ENCODE data around the gene PLEKHM3. TPM values are rescaled to one million over a fixed set of nuclear protein-coding genes. Genes with fewer than 3 reads are reported as not detected.
A peak's percentile ranks its signal among the peaks of the same experiment; 100 is the strongest.
"Not testable (repeated sequence)": the region's sequence is repeated elsewhere in the genome, so short reads cannot be mapped to it uniquely, and the experiment has no call there.

The PLEKHM3 gene
- total RNA-seq, 2 donors from 2014 or later, result 8.2 to 10.7 TPM

- no peak for ATAC-seq
- intact Hi-C loops (cut with DNase I), result no loop called here
- DNase-seq, result no peak
Observed at GRCh38 chr2:207969249-207969648, 56.1 kb downstream of the PLEKHM3 start.

DNA sequence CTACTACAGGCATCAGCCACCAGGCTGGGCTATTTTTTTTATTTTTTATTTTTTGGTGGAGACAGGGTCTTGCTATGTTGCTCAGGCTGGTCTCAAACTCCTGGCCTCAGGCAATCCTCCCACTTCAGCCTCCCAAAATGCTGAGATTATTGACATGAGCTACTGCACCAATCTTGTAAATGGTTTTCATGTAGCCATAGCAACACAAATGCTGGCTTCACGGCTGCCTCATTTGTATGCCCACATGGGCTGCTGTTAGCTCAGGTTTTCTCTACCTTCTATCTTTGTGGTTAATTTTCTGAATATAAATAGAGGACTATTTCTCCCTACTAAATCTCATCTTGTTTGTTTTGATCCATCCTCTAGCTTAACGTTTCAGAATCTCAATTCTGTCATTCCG lies 58.2 kb downstream of the PLEKHM3 start:
- intact Hi-C loops (cut with DNase I), result no loop called here
- DNase-seq, result no peak
- no peak for ATAC-seq

DNA sequence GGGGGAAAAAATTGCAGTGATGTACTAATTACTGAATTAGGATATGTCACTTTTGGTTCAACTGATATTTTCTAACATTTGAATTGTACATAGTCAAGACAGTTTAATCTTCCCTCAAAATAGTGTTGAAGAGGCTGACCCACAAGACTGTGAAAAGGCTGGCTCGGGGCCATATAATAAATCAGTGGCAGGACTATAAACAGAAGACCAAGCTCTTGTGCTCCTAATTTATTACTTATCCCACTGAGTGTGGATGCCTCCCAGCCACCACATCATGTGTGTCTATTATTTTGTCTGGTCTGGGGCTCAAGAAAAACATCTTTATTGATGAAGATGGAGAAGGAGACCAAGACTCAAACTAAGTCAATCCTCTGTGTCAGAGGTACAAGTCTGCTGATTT lies 64.4 kb downstream of the PLEKHM3 start:
- ATAC-seq (no peak), DNase-seq (no peak)
- intact Hi-C loops (cut with DNase I), result no loop called here

DNA sequence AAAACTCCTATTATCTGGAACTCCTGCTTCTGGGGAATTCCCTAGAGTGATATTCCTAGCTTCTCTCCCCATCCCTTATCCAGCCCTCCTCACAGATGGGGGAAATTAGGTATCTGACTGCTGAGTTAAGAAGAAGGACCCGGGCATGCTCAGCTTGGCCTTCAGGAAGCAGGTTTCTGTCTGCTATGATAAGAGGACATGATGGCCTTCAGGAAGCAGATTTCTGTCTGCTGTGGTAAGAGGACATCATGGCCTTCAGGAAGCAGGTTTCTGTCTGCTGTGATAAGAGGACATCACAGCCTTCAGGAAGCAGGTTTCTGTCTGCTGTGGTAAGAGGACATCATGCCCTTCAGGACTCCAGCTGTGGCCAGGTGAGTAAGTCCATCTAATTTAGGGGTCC lies 65.2 kb downstream of the PLEKHM3 start:
- ATAC-seq (no peak), DNase-seq (no peak)
- intact Hi-C loops (cut with DNase I), result no loop called here

- intact Hi-C loops (cut with DNase I), result no loop called here
- DNase-seq (no peak), ATAC-seq (no peak)
Observed at GRCh38 chr2:207956771-207957170, 68.6 kb downstream of the PLEKHM3 start.

DNA sequence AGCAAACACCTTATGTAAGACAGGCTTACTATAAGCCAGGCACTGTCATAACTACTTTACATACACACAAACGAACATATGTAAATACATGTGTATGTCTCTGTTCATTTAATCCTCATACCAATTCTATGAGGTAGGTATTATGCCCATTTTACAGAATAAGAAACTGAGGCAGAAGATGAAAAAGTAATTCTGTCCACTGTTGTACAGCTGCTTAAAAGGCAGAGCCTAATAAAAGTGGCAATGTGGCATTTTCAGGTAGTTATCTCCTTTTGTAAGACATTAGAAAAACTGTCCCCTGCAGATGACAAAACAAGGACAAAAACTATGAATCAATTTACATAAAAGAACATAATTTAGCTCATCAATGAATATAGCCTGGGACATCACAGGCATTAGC lies 69.9 kb downstream of the PLEKHM3 start:
- intact Hi-C loops (cut with DNase I), result no loop called here
- DNase-seq, result no peak
- ATAC-seq, result no peak

DNA sequence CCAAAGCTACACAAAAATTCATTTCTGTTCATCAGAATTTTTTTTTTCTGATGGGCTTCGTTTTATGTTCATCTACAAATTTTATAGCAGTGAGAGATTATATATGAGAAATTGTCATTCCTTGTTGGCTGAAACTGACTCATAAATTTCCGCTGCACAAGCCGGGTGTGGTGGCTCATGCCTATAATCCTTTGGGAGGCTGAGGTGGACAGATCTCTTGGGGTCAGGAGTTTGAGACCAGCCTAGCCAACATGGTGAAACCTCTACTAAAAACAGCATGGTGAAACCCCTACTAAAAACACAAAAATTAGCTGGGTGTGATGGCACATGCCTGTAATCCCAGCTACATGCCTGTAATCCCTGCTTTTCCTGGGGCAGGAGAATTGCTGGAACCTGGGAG lies 72.0 kb downstream of the PLEKHM3 start:
- DNase-seq (no peak), ATAC-seq (no peak)
- intact Hi-C loops (cut with DNase I), result no loop called here

DNA sequence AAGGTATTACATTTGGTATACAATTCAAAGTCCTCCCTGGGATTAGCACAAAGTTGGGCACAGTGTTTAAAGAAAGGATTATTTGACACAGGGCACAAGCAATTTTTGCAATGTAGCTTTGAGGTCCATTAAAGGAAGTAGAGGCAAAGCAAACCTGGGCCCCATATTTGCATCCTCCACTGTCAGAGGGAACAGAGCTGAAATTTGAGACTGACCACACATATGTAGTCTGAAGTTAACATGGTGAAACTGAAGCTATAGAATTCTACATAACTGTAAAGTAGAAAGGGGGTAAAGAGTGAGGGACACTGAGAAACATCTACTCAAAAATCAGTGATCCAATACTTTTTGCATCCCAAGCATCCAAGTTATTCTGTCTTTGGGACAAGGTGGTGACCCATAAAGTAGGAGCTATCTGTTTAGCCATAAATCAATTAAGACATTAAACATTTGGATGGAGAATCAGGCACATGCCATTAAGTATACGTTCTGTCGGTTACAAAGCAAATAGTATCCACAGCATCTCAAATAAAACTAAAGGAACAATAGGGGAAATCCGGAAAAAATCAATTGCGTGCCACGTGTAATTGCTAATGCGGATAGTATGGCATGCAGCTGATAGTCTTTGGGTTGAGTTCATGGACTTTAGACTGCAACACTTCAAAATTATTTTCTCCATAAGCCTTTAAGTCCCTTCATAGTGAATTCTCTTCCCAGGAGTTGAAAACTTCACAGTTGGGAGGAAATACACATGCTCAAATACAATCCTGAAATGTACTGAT lies 72.6 kb downstream of the PLEKHM3 start:
- intact Hi-C loops (cut with DNase I), result no loop called here
- ATAC-seq (no peak), DNase-seq (no peak)

- DNase-seq, result no peak
- intact Hi-C loops (cut with DNase I), result no loop called here
- no peak for ATAC-seq
Observed at GRCh38 chr2:207951734-207952470, 73.4 kb downstream of the PLEKHM3 start.

DNA sequence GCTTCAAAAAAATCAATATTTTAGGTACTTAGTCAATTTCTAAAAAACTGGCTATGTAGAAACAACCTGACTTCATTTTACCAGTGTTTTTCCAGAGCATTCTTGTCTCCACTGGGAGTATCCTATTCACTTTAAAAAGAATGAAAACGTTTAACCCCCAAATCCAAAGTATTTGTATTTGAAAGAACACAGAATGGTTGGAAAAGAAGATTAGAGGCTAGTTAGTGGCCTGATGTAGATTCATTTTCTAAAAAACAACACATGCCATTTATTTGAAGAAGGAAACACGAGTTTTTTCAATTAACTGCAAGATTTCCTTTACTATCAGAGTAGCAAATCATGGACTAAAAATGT lies 74.6 kb downstream of the PLEKHM3 start:
- ATAC-seq (no peak), DNase-seq (no peak)
- intact Hi-C loops (cut with DNase I), result no loop called here

- ATAC-seq (no peak), DNase-seq (no peak)
- intact Hi-C loops (cut with DNase I), result no loop called here
Observed at GRCh38 chr2:207950063-207950760, 75.1 kb downstream of the PLEKHM3 start.

- intact Hi-C loops (cut with DNase I); ATAC-seq; DNase-seq: not testable (repeated sequence)
Observed at GRCh38 chr2:207949245-207949644, 76.1 kb downstream of the PLEKHM3 start.

- ATAC-seq (no peak), DNase-seq (no peak)
- intact Hi-C loops (cut with DNase I), result no loop called here
Observed at GRCh38 chr2:207944979-207945600, 80.2 kb downstream of the PLEKHM3 start.

DNA sequence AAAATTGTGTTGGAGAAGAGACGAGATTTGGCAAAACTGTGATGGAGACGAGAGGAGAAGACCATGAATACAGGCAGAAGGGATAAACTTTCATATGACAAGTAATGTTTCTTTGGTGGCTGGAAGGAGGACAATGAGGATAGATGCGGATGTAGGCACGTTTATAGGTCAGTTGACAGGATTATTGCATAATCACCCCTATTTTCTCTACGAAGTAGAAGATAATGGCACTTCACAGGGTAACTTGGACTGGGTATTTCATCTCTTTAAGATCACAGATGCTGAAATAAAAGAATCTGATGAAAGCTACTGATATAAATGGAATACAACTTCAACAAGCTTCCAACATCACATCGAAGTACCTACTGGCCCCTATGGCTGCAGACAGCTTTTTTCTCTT lies 81.0 kb downstream of the PLEKHM3 start:
- DNase-seq (no peak), ATAC-seq (no peak)
- intact Hi-C loops (cut with DNase I), result no loop called here

GRCh38 chr2:207939342-207940108 lies 85.8 kb downstream of the PLEKHM3 start:
- no peak for DNase-seq
- intact Hi-C loops (cut with DNase I), result no loop called here
- peak in 1 of 2 donors; percentile 16 for ATAC-seq

- DNase-seq, result no peak
- intact Hi-C loops (cut with DNase I), result no loop called here
- ATAC-seq, result peak; percentile 55 to 69
Observed at GRCh38 chr2:207938886-207939285, 86.4 kb downstream of the PLEKHM3 start.

DNA sequence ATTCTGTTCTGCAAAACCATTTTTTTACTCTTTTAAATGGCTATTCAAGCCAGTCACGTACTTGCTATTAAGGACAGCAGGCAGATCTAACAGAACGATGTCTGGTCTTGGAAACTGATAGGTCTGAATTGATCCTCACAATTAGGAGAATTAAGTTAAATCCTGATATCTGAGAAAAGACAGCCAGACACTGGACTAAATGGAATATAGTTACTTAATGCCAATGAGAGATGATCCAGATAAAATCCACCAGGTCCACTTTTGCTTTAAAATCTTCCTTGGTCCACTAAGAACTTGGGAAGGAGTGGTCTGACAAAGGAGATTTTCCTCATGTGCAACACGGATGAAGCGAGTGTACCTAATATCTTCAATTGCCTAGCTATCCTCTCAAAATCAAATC lies 86.9 kb downstream of the PLEKHM3 start:
- no peak for ATAC-seq

DNA sequence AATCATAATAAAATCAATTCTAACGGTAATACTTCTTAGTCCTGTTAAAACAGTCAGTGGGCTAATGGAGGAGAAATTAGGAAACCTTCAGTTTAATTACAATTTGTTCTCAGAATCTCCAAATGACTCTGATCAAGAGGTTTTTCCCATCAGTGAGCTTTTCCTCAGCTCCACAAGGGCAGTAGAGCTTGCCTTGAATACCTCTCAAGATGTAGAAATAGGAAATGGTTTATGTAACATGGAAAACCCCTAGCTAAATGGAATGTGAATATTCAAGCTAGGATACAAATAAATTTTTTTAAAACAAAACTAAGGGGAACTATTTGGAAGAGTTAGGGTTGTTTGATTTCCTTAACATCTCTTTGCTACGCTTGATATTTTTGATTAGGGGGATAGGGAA lies 87.5 kb downstream of the PLEKHM3 start:
- ATAC-seq (no peak), DNase-seq (no peak)
- intact Hi-C loops (cut with DNase I), result no loop called here

More for the DNA sequence above, 86.9 kb downstream of the PLEKHM3 start:
- no peak for DNase-seq
- intact Hi-C loops (cut with DNase I), result no loop called here

- ATAC-seq, result no peak
- intact Hi-C loops (cut with DNase I), result no loop called here
Observed at GRCh38 chr2:207937253-207937652, 88.1 kb downstream of the PLEKHM3 start.

More at GRCh38 chr2:207937253-207937652, 88.1 kb downstream of the PLEKHM3 start:
- no peak for DNase-seq
